Tibial artery (tissue), 4 donors: ENCODE results near the gene B3GALT5.

Source experiments
- DNase-seq, 2 donors: peaks; one replicate each; pipeline ENCODE4 v3.0.0-alpha.2; 2019
- H3K27ac ChIP-seq, 2 donors: fragments of 200-600 bp; sonication (generic) in 1 of 2; 1 replicate in 1 of 2; 2 replicates in 1 of 2; pipeline ENCODE4 v1.5.1; 2018 to 2019; ENCODE audit warnings: mild to moderate bottlenecking in 1 of 2
- H3K27me3 ChIP-seq, 2 donors: fragments of 200-600 bp; sonication (generic) in 1 of 2; one replicate each; pipeline versions ENCODE4 v1.5.1 to v1.6.0; 2016 to 2019
- H3K36me3 ChIP-seq, 3 donors: fragments of 200-600 bp; sonication (generic) in 2 of 3; one replicate each; pipeline ENCODE4 v1.5.1; 2016 to 2019; ENCODE audit warnings: mild to moderate bottlenecking in 2 of 3
- H3K4me1 ChIP-seq, 4 donors: fragments of 200-600 bp; sonication (generic) in 2 of 4; 1 replicate in 3 of 4; 2 replicates in 1 of 4; pipeline ENCODE4 v1.5.1; 2016 to 2019
- H3K4me3 ChIP-seq, 2 donors: fragments of 200-600 bp; sonication (generic) in 1 of 2; 1 replicate in 1 of 2; 2 replicates in 1 of 2; pipeline ENCODE4 v1.5.1; 2018 to 2019; ENCODE audit warnings: mild to moderate bottlenecking in 2 of 2
- H3K9me3 ChIP-seq, 3 donors: fragments of 200-600 bp; sonication (generic) in 1 of 3; one replicate each; pipeline ENCODE4 v1.5.1; 2016 to 2019
- intact Hi-C: fragments of 100-400 bp; cut with DNase I; formaldehyde crosslinking; loops from one replicate; pipeline ENCODE4 v1.15.0; 2023; ENCODE audit warnings: low total_unique reads
- TF ChIP-seq, protein P1 (sequence below), 2 experiments: fragments of 200-600 bp in 1 of 2; fragments of 450-650 bp in 1 of 2; IDR thresholded peaks; one replicate each; pipeline ENCODE4 v1.5.1; 2017 to 2019; ENCODE audit warnings: antibody characterized with exemption in 2 of 2, mild to moderate bottlenecking in 1 of 2, moderate library complexity in 1 of 2

The B3GALT5 gene

DNA sequence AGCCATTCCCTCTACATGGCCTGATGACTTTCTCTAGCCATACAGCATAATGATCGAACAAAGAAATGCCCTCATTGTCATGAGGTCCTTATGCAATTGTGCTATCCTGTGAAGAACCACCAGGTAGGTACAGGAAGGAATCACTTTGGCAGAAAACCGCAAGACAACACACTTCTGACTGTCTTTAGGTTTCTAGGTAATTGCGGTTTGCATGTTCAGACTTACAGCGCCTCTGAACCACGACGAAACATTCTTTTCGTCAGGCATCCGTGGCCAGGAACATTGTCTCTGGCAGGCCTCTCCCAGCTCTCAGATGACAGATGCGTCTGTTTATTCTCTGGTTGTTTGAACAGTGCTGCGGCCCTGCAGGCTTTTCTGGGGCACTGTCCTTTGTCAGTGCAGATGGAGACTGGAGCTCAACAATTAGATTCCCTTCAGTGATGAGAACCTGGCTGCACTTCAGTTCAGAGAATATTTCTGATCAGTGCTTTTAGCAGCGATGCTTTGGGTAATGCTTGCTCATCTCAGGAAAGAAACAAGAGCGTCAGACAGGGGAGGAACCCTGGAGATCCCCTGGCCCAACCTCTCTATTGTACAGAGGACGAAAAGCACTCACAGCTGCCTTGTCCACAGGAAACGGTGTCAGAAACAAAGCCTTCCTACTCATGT lies 63.4 kb downstream of the B3GALT5 start:
- Histone ChIP-seq H3K27me3 (no peaks in the 10 kb centered on the region), H3K36me3 (no peaks in the 10 kb centered on the region), H3K4me1 (no peaks in the 10 kb centered on the region), H3K9me3 (no peaks in the 10 kb centered on the region), H3K4me3 (no peak overlapping the region), H3K27ac (no peak overlapping the region)
- TF ChIP-seq, protein P1, sequence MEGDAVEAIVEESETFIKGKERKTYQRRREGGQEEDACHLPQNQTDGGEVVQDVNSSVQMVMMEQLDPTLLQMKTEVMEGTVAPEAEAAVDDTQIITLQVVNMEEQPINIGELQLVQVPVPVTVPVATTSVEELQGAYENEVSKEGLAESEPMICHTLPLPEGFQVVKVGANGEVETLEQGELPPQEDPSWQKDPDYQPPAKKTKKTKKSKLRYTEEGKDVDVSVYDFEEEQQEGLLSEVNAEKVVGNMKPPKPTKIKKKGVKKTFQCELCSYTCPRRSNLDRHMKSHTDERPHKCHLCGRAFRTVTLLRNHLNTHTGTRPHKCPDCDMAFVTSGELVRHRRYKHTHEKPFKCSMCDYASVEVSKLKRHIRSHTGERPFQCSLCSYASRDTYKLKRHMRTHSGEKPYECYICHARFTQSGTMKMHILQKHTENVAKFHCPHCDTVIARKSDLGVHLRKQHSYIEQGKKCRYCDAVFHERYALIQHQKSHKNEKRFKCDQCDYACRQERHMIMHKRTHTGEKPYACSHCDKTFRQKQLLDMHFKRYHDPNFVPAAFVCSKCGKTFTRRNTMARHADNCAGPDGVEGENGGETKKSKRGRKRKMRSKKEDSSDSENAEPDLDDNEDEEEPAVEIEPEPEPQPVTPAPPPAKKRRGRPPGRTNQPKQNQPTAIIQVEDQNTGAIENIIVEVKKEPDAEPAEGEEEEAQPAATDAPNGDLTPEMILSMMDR (IDR thresholded peaks at IDR 0.05): no peak
- intact Hi-C loops: no loop called here
- DNase-seq: no peak

DNA sequence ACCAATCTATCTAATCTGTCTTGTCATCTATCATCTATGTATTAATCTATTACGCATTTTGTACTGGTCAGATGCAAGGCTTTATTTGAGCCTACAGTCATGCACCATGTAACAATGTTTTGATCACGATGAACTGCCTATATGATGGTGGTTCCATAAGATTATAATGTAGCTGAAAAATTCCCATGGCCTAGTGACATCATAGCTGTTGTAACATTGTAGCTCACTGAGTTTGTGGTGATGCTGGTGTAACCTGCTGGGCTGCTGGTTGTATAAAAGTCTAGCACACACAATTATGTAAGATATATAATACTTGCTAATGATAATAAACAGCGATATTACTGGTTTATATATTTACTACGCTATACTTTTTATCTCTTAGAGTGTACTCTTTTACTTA lies 67.5 kb downstream of the B3GALT5 start:
- no peaks in the 10 kb centered on the region for H3K4me1 ChIP-seq
- intact Hi-C loops: no loop called here
- no peaks in the 10 kb centered on the region for H3K36me3 ChIP-seq
- H3K27ac ChIP-seq: no peak overlapping the region
- no peak overlapping the region for H3K4me3 ChIP-seq
- no peaks in the 10 kb centered on the region for H3K9me3 ChIP-seq
- TF ChIP-seq, protein P1 (IDR thresholded peaks at IDR 0.05): no peak
- no peaks in the 10 kb centered on the region for H3K27me3 ChIP-seq
- DNase-seq: no peak

DNA sequence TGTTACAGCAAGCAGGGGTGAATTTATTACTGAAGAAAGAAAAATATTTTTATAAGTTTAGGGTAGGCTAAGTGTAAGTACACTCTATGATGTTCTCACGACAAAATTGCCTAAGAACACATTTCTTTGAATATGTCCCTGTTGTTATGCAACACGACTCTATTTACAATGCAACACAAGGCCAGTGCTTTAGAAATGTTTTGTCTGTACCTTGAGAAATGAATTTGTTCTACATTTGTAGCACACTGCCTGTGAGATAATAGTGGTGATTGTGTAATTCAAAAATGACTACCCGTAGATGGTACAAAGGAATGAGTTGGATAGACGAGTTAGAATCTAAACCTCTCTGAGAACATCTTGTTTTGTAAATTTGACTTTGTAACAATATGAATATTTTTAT lies 68.5 kb downstream of the B3GALT5 start:
- H3K4me3 ChIP-seq: no peak overlapping the region
- no peak overlapping the region for H3K27ac ChIP-seq
- intact Hi-C loops: no loop called here

DNA sequence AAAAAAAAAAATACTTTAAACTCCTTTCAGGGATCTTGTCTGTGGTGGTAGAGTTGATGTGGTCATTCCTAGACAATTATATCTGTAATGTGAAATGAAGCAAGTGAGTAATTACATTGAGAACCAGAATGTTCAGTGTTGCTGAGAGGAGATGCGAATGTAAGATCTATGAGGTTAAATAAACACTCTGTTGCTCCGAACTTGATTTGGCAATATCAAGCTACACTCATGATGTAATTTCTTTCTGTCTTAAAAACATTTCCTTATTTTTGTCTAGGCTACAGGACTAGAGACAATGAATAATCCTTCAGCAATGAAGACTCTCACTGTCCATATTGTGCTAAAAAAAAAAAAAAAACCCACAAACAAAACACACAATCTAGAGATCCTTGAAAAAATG lies 69.1 kb downstream of the B3GALT5 start:
- Histone ChIP-seq H3K27ac (no peak overlapping the region), H3K4me3 (no peak overlapping the region), H3K36me3 (no peaks in the 10 kb centered on the region), H3K9me3 (no peaks in the 10 kb centered on the region), H3K4me1 (no peaks in the 10 kb centered on the region), H3K27me3 (no peaks in the 10 kb centered on the region)
- intact Hi-C loops: no loop called here
- TF ChIP-seq, protein P1 (IDR thresholded peaks at IDR 0.05): no peak
- no peak for DNase-seq

More for the DNA sequence above, 68.5 kb downstream of the B3GALT5 start:
- no peak for DNase-seq
- H3K36me3 ChIP-seq: no peaks in the 10 kb centered on the region
- no peaks in the 10 kb centered on the region for H3K9me3 ChIP-seq
- H3K4me1 ChIP-seq: no peaks in the 10 kb centered on the region
- TF ChIP-seq, protein P1 (IDR thresholded peaks at IDR 0.05): no peak
- no peaks in the 10 kb centered on the region for H3K27me3 ChIP-seq

DNA sequence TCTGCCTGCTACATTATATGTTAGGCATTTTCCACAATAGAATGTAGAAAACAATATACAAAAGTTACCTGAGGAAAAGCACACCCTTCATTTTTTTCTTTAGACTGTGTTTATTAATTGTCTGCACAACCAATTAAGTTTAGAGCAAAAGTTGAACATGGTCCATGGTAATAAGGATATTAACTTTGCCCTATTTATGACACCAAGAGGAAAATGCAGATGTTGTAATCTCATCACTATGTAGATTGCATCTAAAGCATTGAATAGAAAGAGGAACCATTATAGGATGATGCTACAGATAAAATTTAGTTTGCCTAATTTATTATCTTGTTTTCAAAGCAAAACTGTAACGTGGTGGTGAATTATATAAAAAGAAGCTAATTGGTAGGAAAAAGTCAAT lies 72.5 kb downstream of the B3GALT5 start:
- intact Hi-C loops: no loop called here
- DNase-seq: no peak

More for the DNA sequence above, 72.5 kb downstream of the B3GALT5 start:
- H3K27me3 ChIP-seq: no peaks in the 10 kb centered on the region
- H3K4me3 ChIP-seq: no peak overlapping the region
- TF ChIP-seq, protein P1 (IDR thresholded peaks at IDR 0.05): no peak
- no peak overlapping the region for H3K27ac ChIP-seq
- H3K9me3 ChIP-seq: no peaks in the 10 kb centered on the region
- no peaks in the 10 kb centered on the region for H3K36me3 ChIP-seq
- no peaks in the 10 kb centered on the region for H3K4me1 ChIP-seq
